HUES6 (cell line): Measurements from ENCODE around the gene CDHR1.

Experiments
- H3K27ac ChIP-seq: 2 replicates; pipeline ENCODE4 v1.7.0; 2013; ENCODE audit warnings: low read depth, mild to moderate bottlenecking, low read length, inconsistent platforms
- H3K27me3 ChIP-seq: 2 replicates; pipeline ENCODE4 v1.6.1; 2013; ENCODE audit warnings: low read length; ENCODE audit not compliant: control insufficient read depth, insufficient read depth
- H3K36me3 ChIP-seq: 2 replicates; pipeline ENCODE4 v1.6.1; 2013; ENCODE audit warnings: low read length; ENCODE audit not compliant: control insufficient read depth, insufficient read depth
- H3K4me1 ChIP-seq: 2 replicates; pipeline ENCODE4 v1.6.1; 2013; ENCODE audit warnings: low read length; ENCODE audit not compliant: control insufficient read depth, insufficient read depth
- H3K4me3 ChIP-seq: 2 replicates; pipeline ENCODE4 v1.5.1; 2013; ENCODE audit warnings: low read depth, low read length
- H3K9ac ChIP-seq: one replicate; pipeline ENCODE4 v1.6.1; 2013; ENCODE audit warnings: mild to moderate bottlenecking, low read length
- H3K9me3 ChIP-seq: 2 replicates; pipeline ENCODE4 v1.6.1; 2013; ENCODE audit warnings: low read depth, low read length; ENCODE audit not compliant: control insufficient read depth, insufficient read depth

The CDHR1 gene

GRCh38 chr10:84188815-84189214 lies 5.5 kb upstream of the CDHR1 start:
- Histone ChIP-seq H3K4me3 (no peak overlapping the region), H3K27me3 (peaks cover 28% of the 10 kb centered on the region), H3K4me1 (no peaks in the 10 kb centered on the region), H3K27ac (no peak overlapping the region), H3K36me3 (no peaks in the 10 kb centered on the region), H3K9me3 (no peaks in the 10 kb centered on the region), H3K9ac (no peak overlapping the region)

GRCh38 chr10:84190621-84191020 lies 3.7 kb upstream of the CDHR1 start:
- peaks cover 12% of the 10 kb centered on the region for H3K4me1 ChIP-seq
- H3K9me3 ChIP-seq: no peaks in the 10 kb centered on the region
- no peak overlapping the region for H3K27ac ChIP-seq
- no peak overlapping the region for H3K9ac ChIP-seq
- H3K36me3 ChIP-seq: no peaks in the 10 kb centered on the region
- H3K27me3 ChIP-seq: peaks cover 46% of the 10 kb centered on the region
- H3K4me3 ChIP-seq: no peak overlapping the region

GRCh38 chr10:84191106-84191505 lies 3.2 kb upstream of the CDHR1 start:
- H3K9ac ChIP-seq: no peak overlapping the region
- H3K9me3 ChIP-seq: no peaks in the 10 kb centered on the region
- H3K27ac ChIP-seq: no peak overlapping the region
- peaks cover 12% of the 10 kb centered on the region for H3K4me1 ChIP-seq
- no peak overlapping the region for H3K4me3 ChIP-seq
- peaks cover 51% of the 10 kb centered on the region for H3K27me3 ChIP-seq
- H3K36me3 ChIP-seq: no peaks in the 10 kb centered on the region

GRCh38 chr10:84193327-84193726 lies 1.0 kb upstream of the CDHR1 start:
- peaks cover 2% of the 10 kb centered on the region; the same call in 1 of the 2 replicates for H3K36me3 ChIP-seq
- peaks cover 12% of the 10 kb centered on the region for H3K4me1 ChIP-seq
- H3K27ac ChIP-seq: no peak overlapping the region
- H3K27me3 ChIP-seq: peaks cover 73% of the 10 kb centered on the region
- no peak overlapping the region for H3K4me3 ChIP-seq
- no peak overlapping the region for H3K9ac ChIP-seq
- no peaks in the 10 kb centered on the region for H3K9me3 ChIP-seq

GRCh38 chr10:84193846-84194423 lies 402 bp upstream of the CDHR1 start:
- Histone ChIP-seq H3K9ac (no peak overlapping the region), H3K9me3 (no peaks in the 10 kb centered on the region), H3K27ac (no peak overlapping the region), H3K4me3 (peak overlapping the region; percentile 86), H3K4me1 (peaks cover 12% of the 10 kb centered on the region), H3K36me3 (peaks cover 2% of the 10 kb centered on the region; the same call in 1 of the 2 replicates), H3K27me3 (peaks cover 76% of the 10 kb centered on the region)

GRCh38 chr10:84195044-84195830 lies 900 bp downstream of the CDHR1 start:
- H3K27ac ChIP-seq: no peak overlapping the region
- peaks cover 76% of the 10 kb centered on the region for H3K27me3 ChIP-seq
- peak overlapping the region; percentile 86 for H3K4me3 ChIP-seq
- H3K9me3 ChIP-seq: no peaks in the 10 kb centered on the region
- H3K9ac ChIP-seq: no peak overlapping the region
- peaks cover 2% of the 10 kb centered on the region; the same call in 1 of the 2 replicates for H3K36me3 ChIP-seq
- H3K4me1 ChIP-seq: peaks cover 12% of the 10 kb centered on the region

- H3K27me3 ChIP-seq: peaks cover 72% of the 10 kb centered on the region
- H3K36me3 ChIP-seq: peaks cover 2% of the 10 kb centered on the region; the same call in 1 of the 2 replicates
Measured at GRCh38 chr10:84196083-84196482, 1.7 kb downstream of the CDHR1 start.

GRCh38 chr10:84196941-84197340 lies 2.6 kb downstream of the CDHR1 start:
- H3K36me3 ChIP-seq: peaks cover 2% of the 10 kb centered on the region; the same call in 1 of the 2 replicates
- H3K27me3 ChIP-seq: peaks cover 64% of the 10 kb centered on the region
- H3K9me3 ChIP-seq: no peaks in the 10 kb centered on the region
- H3K4me1 ChIP-seq: peaks cover 12% of the 10 kb centered on the region
- H3K27ac ChIP-seq: no peak overlapping the region
- no peak overlapping the region for H3K4me3 ChIP-seq
- H3K9ac ChIP-seq: no peak overlapping the region

More at GRCh38 chr10:84196083-84196482, 1.7 kb downstream of the CDHR1 start:
- H3K27ac ChIP-seq: no peak overlapping the region
- no peak overlapping the region for H3K4me3 ChIP-seq
- H3K9ac ChIP-seq: no peak overlapping the region
- H3K4me1 ChIP-seq: peaks cover 12% of the 10 kb centered on the region
- H3K9me3 ChIP-seq: no peaks in the 10 kb centered on the region

GRCh38 chr10:84197643-84198042 lies 3.3 kb downstream of the CDHR1 start:
- no peak overlapping the region for H3K4me3 ChIP-seq
- H3K9me3 ChIP-seq: no peaks in the 10 kb centered on the region
- peaks cover 60% of the 10 kb centered on the region for H3K27me3 ChIP-seq
- H3K27ac ChIP-seq: no peak overlapping the region
- H3K36me3 ChIP-seq: peaks cover 2% of the 10 kb centered on the region; the same call in 1 of the 2 replicates
- H3K4me1 ChIP-seq: peaks cover 12% of the 10 kb centered on the region
- H3K9ac ChIP-seq: no peak overlapping the region

GRCh38 chr10:84198206-84198915 lies 4.0 kb downstream of the CDHR1 start:
- Histone ChIP-seq H3K9ac (no peak overlapping the region), H3K4me3 (no peak overlapping the region)

More at GRCh38 chr10:84198206-84198915, 4.0 kb downstream of the CDHR1 start:
- Histone ChIP-seq H3K9me3 (no peaks in the 10 kb centered on the region), H3K27me3 (peaks cover 52% of the 10 kb centered on the region), H3K36me3 (peaks cover 2% of the 10 kb centered on the region; the same call in 1 of the 2 replicates), H3K27ac (no peak overlapping the region), H3K4me1 (peaks cover 12% of the 10 kb centered on the region)
